ENCODE results near the gene EIF2B4.
A peak's percentile ranks its signal among the peaks of the same experiment; 100 is the strongest.

Gene EIF2B4

DNA sequence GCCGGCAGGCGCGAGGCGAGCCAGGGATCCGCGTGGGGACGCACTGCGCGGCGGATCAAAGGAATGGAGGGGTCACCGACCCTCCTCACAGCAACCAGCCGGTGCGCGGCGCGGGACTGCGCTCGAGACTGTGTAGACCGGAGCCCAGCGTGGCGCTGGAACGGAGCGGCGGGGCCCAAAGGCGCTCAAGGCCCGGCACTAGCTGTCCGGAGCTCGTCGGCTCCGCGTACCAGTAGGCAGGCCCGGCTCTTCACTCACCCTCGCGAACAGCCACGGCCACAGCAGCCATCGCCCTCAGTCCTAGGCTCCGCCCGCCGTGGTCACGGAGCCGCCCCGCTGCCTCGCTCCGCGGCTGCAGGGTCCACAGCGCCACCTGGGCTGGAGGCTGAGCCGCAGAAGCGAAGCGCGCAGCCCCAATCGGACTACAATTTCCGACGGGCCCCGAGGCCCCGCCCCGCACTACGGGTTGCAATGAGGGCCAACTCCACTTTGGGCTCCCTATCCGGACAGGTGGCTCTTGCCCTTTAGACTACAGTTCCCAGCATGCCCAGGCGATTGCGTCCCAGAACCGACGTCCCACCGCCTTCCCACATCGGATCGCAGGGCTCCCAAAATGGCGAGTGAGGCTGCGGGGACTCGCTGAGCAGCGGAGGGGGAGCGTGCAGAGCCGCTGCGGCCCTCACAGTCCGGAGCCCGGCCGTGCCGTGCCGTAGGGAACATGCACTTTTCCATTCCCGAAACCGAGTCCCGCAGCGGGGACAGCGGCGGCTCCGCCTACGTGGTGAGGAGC lies at the start of gene EIF2B4, which contains the start of gene SNX17:
TSS of gene EIF2B4 (minus strand) at position 313 of the 790 bp plus-strand sequence. CDS start at position 289, 24 bp downstream.
TSS of gene SNX17 (plus strand) at position 591 of the 790 bp plus-strand sequence. CDS start at position 719, 128 bp downstream.
- DNase-seq, result peak; percentile 96

DNA sequence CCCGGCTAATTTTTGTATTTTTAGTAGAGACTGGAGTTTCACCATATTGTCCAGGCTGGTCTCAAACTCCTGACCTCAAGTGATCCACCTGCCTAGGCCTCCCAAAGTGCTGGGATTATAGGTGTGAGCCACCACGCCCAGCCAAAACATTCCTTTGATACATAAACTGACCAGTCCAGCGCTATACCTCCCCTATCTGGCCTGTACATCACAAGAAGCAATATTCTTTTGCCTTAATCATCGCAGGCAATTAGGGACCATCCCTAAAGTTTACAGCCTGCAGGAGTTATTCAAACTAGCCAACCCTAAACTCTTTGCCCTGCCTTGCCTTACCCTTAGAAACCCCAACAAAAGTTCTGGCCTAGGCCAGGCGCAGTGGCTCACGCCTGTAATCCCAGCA lies 46.0 kb upstream of the EIF2B4 start:
- DNase-seq, result no peak

DNA sequence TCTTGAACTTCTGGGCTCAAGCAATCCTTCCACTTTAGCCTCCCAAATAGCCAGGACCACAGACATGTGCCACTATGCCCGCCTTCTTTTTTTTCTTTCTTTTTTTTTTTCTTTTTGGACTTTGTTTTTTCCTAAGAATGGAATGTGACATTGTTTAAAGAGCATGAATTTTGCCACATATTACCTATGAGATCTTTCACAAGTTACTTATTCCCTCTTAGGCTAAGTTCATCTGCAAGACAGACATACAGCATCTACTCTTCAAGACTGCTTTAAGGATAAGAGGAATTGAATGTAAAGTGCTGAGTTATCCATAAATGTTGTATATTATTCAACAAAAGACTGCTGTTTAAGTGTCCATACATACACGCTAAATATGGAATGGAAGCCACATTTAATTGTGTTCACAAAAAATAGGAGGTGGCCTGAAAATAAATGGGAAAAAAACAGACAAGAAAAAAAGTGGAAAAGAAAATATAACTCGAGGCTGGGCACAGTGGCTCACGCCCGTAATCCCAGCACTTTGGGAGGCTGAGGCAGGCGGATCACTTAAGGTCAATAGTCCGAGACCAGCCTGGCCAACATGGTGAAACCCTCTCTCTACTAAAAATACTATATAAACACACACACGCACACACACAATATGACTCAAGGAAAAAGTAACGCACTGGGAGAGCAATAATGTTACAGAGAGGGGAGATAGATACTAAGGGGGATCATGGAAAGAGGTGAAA lies 42.4 kb upstream of the EIF2B4 start:
- no peak for DNase-seq

DNA sequence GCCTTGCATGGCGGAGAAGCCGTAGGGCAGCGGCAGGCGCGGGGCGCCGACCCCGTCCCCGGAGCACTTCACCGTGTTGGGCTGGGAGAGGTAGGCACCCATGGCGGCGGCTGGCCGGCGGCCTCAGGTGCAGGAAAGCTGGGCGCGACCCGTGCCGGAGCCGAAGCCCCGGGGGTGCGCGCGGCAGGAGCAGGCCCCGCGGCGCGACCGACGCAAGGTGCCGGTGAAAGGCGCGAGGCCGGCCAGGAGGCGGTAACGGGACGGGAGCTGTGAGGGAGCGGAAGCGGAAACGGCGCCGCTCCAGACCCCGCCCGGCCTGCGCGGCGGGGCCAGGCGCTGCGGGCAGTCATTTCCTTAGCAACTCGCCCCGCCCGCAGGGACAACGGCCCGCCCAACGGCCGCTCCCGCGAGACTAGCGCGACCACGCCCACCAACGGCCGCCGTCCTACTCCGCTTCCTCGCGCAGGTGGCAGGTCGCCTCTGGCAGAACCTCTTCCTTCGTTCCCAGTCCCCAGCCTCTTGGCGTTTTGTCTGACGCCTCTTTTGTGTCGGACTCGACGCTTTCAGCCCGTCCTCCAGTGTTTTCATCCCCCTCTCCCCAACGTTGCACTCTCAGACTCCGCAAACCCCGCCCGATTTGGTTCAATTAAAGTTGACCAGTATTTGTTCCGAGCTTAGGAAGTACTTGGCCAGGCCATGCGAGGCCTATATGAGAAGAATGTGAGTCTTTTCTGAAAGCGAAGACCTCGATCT lies 39.4 kb upstream of the EIF2B4 start, which contains the start of gene PPM1G:
TSS of gene PPM1G (minus strand) at position 271 of the 753 bp plus-strand sequence. CDS start at position 102, 169 bp downstream.
- DNase-seq, result peak; percentile 93

DNA sequence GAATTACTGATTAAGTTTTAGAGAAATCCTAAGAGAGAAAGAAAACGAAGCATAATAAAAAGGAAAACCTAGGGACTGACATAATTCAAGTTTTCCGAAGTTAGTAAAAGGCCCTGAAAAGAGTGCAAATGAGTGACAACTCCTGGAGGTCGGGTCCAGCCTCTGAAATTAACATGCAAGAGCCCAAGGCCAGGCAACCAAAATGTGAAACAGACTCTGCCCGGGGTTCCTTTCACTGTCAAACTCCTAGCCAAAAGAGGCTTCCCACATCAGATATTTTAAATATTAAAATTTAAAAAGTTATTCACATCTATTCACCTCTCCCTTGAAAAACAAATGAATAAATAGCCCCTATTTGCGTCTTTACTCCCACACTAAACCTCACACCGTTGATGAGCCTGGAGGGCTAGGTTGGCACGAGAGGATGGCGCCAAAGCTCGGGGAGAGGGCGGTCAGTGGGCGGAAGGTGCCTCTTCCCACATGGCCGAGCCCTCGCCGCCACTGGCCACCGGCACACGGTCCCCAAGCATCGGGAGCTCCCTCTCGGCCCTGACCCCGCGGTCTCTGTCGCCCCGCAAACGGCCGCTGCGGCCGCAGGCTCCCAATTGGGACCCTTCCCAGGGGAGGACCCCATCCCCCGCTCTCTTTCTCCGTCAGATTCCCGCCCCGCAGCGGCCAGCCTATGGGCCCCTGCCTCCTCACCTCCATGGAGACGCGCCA lies 38.6 kb upstream of the EIF2B4 start:
- no peak for DNase-seq

DNA sequence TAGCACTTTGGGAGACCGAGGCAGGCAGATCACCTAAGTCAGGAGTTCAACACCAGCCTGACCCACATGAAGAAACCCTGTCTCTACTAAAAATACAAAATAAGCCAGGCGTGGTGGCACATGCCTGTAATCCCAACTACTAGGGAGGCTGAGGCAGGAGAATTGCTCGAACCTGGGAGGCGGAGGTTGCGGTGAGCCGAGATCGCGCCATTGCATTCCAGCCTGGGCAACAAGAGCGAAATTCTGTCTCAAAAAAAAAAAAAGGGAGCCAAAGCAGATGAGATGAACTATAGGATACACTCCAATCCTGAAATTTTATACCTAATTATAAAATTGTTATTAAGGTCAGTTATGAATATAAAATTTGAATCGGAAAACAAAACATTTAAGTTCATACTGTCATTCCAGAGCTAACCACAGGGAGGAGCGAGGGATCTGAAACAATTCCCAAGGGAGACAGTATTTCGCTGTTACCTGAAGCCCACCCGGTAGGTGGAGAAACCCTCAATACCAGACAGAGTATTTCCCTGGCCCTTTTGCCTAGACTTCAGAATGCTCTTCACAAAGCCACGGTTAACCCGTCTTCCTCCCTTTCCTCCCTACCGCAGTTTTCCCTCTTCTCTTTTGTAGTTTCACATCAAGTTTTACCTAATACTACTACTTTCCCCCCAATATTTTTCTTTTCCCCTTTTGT lies 37.8 kb upstream of the EIF2B4 start:
- no peak for DNase-seq

DNA sequence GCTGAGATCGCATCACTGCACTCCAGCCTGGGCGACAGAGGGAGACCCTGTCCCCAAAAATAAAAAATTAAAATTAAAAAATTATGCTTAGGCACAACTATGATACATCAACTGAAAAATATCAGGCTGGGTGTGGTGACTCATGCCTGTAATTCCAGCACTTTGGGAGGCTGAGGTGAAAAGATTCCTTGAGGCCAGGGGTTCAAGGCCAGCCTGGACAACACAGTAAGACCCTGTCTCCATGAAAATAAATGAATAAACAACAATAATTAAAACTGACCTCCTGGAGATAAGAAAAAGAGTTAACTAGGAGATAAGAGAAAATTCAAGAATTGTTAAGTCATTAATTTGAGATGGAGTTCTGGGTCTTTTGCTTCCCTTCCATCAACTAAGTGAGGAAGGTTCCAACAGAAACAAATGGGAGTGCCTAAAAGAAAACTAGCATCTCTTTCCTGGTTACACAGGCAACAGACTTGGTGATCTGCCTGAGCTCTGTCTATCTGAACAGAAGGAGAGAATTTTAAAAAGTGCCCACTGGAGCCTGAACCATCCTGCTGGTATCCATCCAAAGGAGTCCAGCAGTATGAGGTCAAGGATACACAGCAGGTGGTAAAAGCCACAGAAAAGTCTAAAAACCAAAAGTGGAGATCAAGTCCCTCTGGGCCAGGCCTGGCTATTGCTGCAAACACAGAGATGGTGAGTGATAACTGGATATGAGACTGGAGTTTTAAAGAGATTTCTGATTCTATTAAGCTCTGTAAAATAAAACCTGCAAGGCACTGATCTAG lies 30.4 kb upstream of the EIF2B4 start:
- DNase-seq, result no peak

DNA sequence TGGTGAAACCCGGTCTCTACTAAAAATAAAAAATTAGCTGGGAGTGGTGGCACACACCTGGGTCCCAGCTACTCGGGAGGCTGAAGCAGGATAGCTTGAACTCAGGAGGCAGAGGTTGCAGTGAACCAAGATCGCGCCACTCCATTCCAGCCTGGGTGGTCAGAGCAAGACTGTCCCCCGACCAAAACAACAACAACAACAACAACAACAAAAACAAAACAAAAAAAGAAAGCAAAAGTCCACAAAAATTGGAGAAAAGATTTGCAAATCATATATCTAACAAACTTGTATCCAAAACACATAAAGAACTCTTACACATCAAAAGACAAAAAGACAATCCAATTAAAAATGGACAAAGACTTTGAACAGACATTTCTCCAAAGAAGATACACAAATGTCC lies 28.8 kb upstream of the EIF2B4 start:
- no peak for DNase-seq

DNA sequence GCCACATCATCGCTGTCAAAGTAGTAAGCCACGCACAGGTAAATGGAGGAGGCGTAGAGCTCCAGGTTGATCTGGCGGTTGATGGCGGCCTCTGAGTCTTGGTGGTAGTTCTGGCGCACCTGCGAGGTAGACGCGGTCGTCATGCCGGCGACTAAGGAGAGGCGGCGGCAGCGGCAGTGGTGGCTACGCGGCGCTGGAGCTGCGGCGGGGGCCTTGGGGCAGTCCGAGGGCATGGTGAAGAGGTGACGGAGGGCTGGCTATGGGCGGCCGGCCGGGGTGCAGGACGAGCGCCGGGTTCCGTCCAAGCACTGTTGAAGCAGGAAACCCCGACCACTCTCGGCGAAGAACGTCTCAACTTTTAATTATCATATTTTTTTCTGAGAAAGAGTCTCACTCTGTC lies 23.1 kb upstream of the EIF2B4 start:
- DNase-seq, result no peak

DNA sequence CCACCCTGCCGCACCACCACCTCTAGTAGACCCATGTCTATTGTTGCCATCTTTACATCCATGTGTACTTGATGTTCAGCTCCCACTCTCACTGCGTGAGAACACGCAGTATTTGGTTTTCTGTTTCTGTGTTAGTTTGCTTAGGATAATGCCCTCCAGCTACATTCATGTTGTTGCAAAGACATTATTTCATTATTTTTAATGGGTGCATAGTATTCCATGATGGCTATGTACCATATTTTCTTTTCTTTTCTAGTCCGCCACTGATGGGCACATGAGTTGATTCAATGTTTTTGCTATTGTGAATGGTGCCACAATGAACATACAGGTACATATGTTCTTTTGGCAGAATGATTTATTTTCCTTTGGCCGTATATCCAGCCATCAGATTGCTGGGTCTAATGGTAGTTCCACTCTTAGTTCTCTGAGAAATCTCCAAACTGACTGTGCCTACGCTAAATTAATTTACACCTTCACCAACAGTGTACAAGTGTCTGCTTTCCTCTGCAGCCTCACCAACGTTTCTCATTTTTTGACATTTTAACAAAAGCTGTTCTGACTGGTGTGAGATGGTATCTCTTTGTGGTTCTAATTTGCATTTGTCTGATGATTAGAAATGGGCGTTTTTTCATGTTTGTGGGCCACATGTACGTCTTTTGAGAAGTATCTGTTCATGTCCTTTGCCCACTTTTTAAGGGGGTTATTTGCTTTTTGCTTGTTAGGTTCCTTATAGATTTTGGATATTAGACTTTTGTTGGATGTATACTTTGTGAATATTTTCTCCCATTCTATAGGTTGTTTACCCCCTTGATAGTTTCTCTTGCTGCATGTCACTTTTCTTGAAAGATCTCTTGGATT lies 20.9 kb upstream of the EIF2B4 start:
- DNase-seq, result no peak

DNA sequence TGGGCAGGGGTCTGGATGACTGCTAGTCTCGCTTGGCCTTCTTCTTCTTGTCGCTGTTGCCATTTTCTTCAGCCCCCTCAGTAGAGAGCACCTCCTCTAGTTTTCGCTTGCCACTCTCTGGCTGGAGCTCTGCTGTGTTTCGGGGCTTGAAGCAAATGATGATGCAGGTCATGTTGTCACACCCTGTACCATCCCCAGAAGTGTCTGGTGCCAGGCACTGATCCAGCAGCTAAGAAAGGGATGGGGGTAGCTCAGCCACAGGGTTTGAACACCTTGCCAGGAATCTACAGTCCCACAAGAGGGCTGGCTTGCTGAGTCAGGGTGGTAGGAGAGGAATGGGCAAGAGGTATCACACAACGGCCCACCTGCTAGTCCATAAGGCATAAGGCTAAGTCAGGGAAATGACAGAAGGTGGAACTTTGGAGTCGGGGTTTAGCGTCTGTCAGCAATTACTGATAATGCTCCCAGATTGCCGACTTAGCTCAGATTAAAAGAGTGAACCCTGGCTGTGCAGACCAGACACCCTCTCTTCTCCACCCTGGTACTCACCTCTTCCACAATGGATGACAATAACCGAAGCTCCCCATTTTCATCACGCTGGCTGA lies 11.5 kb upstream of the EIF2B4 start:
- no peak for DNase-seq

DNA sequence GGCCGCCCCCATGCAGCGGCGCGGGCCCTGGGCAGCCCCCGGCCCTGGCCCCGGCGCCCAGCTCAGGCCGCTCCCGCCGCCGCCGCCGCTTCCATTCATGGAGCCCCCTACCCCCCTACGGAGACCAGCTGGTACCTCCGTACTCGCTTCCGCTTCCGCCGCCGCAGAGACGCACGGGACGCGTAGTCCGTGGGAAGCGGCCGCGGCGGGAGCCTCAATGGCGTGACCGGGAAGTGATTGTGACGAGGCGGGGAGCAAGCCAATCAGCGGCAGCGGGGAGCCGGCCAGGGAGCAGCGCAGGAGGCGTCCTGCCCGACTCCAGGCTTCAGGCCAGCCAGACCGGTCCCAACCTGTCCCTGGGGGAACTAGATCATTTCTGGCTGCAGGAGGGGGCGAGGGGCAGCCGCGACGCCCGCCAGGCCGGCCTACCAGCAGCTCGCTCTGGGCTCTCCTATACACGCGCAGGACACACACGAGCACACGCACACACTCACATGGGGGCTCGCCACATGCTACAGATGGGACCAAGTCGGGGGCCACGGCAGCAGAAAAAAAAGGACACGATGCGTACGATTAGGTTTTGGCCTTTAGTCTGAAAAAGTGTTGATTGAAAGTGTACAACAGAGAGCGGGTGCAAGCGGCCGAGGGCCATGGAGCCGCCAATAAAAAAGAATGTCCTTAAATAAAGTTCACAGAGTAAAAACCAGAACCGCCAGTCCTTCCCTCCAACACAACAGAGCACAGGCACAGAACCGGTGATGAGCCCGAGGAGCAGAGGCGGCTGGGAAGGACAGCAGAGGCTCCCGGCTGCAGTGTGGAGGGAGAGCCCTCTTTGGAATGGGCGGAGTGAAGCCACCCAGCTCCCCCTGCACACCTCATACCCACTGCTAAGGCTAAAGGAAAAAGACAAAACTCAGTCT lies 10.7 kb upstream of the EIF2B4 start, which contains the start of gene ZNF513:
TSS of gene ZNF513 (minus strand) at position 109 of the 920 bp plus-strand sequence. CDS start 208 bp downstream, outside the sequence.
- peak; percentile 88 for DNase-seq

DNA sequence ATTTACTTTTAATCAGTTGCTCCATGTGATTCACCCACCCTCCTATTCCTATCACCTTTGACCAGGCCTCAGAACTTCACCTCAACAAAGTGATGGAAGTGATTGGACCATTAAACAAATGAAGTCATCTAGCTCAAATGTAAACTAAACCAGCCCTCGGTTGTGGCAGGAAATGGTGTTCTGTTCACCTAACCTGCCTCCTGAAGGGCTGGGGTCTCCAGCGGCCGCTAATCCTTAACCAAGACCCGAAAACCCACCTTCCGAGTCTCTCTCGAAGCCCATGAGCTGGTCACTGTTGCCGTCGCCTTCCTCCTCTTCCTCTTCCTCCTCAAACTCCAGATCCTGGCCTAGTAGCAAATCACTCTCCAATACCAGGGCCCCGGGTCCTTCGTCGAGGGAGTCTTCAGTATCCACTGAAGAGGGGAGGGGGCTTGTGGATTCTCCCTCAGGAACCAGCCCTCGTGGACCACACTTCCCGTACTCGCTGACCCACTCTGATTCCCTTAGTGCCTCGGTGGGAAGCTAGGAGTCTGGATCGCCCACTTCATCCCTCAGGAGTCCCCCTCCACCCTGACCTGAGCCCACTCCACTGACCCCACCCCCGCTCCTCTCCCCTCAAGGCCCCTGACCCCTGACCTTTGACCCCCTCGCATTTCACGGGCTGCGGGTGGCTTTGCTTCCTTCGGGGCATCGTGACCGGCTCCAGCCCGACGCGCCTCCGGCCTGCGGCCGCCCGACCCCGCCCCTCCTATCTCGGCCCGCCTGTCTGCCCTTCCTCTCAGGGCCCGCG lies 9.9 kb upstream of the EIF2B4 start:
- DNase-seq, result no peak

DNA sequence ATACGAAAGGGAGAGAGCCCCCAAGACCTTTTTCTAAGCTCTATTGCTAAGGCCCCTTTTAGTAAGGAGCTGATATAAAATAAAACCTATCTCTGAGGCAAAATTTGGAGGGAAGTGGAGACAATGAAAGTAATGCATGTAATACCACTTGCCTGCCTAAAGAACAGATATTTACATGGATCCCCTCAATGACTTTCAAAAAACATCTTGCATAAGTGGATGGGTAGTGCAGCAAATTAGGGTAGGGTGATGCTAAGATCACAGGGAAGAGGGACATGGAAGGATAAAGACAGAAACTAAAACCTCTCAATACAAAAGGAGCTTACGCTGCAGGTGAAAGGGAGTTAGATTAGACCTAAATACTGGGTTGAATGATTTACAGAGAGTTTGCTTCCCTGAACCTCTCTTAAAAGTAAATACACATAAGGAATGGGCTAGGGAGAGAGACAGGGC lies 9.3 kb upstream of the EIF2B4 start:
- DNase-seq, result no peak

DNA sequence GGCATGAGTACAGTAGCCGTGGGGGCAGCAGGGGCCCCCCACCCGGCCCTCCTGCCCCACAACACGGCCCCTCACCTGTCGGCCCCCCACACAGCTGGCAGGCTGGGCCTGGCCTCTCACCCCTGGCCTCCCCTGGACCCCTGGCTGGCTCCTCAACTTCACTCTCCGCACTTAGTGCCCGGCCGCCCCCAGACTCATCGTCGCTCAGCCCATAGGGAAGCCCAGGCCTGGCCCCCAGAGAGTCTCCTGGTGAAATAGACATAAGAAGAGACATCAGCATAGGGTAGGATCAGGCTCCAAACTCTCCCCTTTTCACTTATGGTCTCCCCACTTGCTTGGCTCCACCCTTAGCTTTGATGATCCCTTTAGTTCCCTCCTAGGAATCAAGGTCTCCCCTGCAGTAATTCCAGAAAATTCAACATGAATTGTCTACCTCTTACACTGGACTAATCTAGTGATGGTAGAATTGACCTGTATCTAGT lies 8.7 kb upstream of the EIF2B4 start:
- DNase-seq, result no peak

DNA sequence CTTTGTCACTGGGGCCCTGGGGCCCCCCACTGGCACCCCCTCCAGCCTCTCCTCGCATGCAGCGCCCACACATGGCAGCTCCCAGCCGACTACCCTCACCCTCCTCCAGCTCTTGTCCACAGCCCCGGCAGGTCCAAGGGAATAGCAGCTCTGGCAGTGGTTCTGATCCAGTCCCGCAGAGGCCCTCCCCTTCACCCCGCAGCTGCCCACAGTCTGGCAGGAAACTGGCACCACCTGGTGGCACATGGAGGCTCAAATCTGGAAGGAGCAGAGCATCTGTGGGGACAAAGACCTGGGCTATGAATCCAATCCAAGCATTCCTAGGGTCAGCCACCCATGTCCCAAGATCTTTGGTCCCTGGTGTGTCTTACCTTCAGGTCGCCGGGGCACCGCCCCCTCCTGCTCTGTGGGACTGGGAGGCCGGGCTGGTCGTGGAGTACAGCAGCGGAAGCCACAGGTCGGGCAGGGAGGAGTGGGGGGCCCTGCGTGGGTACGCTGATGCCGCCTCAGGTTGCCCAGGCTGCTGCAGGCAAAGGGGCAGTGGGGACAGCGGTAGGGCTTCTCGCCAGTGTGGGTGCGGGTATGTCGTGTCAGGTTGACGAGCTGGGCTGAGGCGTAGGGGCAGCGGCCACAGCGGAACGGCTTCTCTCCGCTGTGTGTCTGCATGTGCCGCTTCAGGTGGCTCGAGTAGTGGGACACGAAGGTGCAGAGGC lies 8.1 kb upstream of the EIF2B4 start:
- no peak for DNase-seq

All from KG1 (cell line).